GM19043 (cell line): ENCODE results near the gene PLEKHA6.

ENCODE experiments used
- ATAC-seq: cut with Tn5 transposase; IDR thresholded peaks from one replicate; pipeline ENCODE4 v1.9.1; 2021; ENCODE audit warnings: low read depth; ENCODE audit not compliant: unreplicated experiment

Gene PLEKHA6

GRCh38 chr1:204171751-204172178 is 188.0 kb downstream of the PLEKHA6 start:
- no peak for ATAC-seq

- no peak for ATAC-seq
These were observed 189.1 kb downstream of the PLEKHA6 start for GRCh38 chr1:204170494-204171155.

DNA sequence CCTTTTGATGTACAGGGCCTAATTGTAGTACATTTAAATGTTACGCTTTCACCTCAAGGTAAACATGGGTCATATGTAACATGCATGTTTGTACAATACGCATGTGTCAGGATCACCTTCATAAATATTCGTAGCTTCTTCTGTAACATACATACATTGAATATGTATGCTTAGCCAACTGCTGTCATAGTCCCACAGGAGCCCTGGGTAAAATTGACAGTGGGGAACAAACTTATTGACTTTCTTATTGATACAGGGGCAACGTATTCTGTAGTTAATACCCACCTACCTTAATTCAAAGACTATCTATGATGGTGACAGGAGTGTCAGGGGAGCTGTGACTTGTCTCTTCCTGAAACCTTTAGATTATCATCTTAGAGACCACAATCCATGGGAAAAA is 189.9 kb downstream of the PLEKHA6 start:
- ATAC-seq: no peak
